Endothelial cell (in vitro differentiated cells): ENCODE measurements around the gene PIK3R1. TPM values are rescaled to one million over a fixed set of nuclear protein-coding genes. Genes with fewer than 3 reads are reported as not detected.

Experiments used
- DNase-seq: peaks from one replicate; pipeline ENCODE4 v3.0.0; 2021; ENCODE audit warnings: low spot score
- H3K27ac Mint-ChIP-seq: one replicate; pipeline ENCODE4 v1.8.0; 2021; ENCODE audit warnings: mixed read lengths, inconsistent platforms; ENCODE audit not compliant: unreplicated experiment
- H3K27me3 Mint-ChIP-seq: one replicate; pipeline ENCODE4 v1.8.0; 2021; ENCODE audit warnings: mild to moderate bottlenecking, moderate library complexity, mixed read lengths, inconsistent platforms; ENCODE audit not compliant: unreplicated experiment
- H3K36me3 Mint-ChIP-seq: one replicate; pipeline ENCODE4 v1.8.0; 2021; ENCODE audit warnings: mild to moderate bottlenecking, low read depth, mixed read lengths, inconsistent platforms; ENCODE audit not compliant: unreplicated experiment
- H3K4me1 Mint-ChIP-seq: one replicate; pipeline ENCODE4 v1.8.0; 2021; ENCODE audit warnings: mild to moderate bottlenecking, mixed read lengths, inconsistent platforms; ENCODE audit not compliant: unreplicated experiment
- H3K4me3 Mint-ChIP-seq: one replicate; pipeline ENCODE4 v1.8.0; 2021; ENCODE audit warnings: mild to moderate bottlenecking, mixed read lengths, inconsistent platforms; ENCODE audit not compliant: unreplicated experiment
- H3K9me3 Mint-ChIP-seq: one replicate; pipeline ENCODE4 v1.8.0; 2021; ENCODE audit warnings: mixed read lengths, inconsistent platforms; ENCODE audit not compliant: unreplicated experiment
- total RNA-seq: library from RNA; stranded (reverse); fragmentation: NEBNext Ultra II Directional; extraction: Animal tissue kit (Norgen Biotek cat#: 25700); gene quantifications from one replicate; pipeline ENCODE4 v1.2.1, GENCODE V29; 2021; ENCODE audit not compliant: unreplicated experiment
- TF ChIP-seq, protein P1 (sequence below): fragments of 200-600 bp; sonication (generic); IDR thresholded peaks from one replicate; pipeline ENCODE4 v1.5.0; 2021; ENCODE audit warnings: antibody characterized with exemption; ENCODE audit not compliant: unreplicated experiment

Gene PIK3R1
- total RNA-seq, 1 donor from 2014 or later = 37.1 TPM

GRCh38 chr5:68221488-68221887 lies 5.9 kb downstream of the PIK3R1 start:
- Mint-ChIP-seq H3K9me3 (no peaks in the 10 kb centered on the region), H3K4me1 (peaks cover 34% of the 10 kb centered on the region), H3K36me3 (peaks cover 19% of the 10 kb centered on the region), H3K27me3 (peaks cover 3% of the 10 kb centered on the region), H3K4me3 (no peak overlapping the region), H3K27ac (no peak overlapping the region)
- TF ChIP-seq, protein P1, sequence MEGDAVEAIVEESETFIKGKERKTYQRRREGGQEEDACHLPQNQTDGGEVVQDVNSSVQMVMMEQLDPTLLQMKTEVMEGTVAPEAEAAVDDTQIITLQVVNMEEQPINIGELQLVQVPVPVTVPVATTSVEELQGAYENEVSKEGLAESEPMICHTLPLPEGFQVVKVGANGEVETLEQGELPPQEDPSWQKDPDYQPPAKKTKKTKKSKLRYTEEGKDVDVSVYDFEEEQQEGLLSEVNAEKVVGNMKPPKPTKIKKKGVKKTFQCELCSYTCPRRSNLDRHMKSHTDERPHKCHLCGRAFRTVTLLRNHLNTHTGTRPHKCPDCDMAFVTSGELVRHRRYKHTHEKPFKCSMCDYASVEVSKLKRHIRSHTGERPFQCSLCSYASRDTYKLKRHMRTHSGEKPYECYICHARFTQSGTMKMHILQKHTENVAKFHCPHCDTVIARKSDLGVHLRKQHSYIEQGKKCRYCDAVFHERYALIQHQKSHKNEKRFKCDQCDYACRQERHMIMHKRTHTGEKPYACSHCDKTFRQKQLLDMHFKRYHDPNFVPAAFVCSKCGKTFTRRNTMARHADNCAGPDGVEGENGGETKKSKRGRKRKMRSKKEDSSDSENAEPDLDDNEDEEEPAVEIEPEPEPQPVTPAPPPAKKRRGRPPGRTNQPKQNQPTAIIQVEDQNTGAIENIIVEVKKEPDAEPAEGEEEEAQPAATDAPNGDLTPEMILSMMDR = no peak
- DNase-seq = no peak

DNA sequence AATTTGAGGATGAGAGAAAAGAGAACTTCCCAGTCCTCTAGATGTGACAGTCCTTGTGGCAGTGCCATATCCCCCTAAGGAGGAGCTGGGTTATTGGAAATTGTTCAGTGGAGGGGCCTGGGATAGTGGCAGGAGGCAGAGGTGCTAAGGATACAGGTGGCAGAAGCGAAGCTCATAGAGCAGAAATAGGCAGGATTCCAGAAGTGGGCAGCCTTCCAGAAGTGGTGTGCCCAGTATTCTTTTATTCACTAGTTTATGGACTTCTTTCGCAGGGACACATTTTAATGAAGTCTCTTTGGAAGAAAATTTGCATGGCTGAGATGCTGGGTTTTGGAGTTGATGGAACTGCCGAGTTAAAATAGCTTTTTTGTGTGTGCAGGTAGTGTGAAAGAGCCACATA lies 6.8 kb downstream of the PIK3R1 start:
- Mint-ChIP-seq H3K4me3 (peak overlapping the region; percentile 10), H3K9me3 (no peaks in the 10 kb centered on the region), H3K27me3 (no peaks in the 10 kb centered on the region), H3K27ac (no peak overlapping the region), H3K36me3 (peaks cover 15% of the 10 kb centered on the region), H3K4me1 (peaks cover 30% of the 10 kb centered on the region)
- TF ChIP-seq, protein P1 = no peak
- DNase-seq = no peak

- TF ChIP-seq, protein P1 = no peak
- Mint-ChIP-seq H3K27ac (no peak overlapping the region), H3K4me1 (peaks cover 28% of the 10 kb centered on the region), H3K36me3 (peaks cover 16% of the 10 kb centered on the region), H3K9me3 (no peaks in the 10 kb centered on the region), H3K4me3 (no peak overlapping the region), H3K27me3 (no peaks in the 10 kb centered on the region)
- no peak for DNase-seq
These were observed 7.3 kb downstream of the PIK3R1 start for GRCh38 chr5:68222824-68223354.

DNA sequence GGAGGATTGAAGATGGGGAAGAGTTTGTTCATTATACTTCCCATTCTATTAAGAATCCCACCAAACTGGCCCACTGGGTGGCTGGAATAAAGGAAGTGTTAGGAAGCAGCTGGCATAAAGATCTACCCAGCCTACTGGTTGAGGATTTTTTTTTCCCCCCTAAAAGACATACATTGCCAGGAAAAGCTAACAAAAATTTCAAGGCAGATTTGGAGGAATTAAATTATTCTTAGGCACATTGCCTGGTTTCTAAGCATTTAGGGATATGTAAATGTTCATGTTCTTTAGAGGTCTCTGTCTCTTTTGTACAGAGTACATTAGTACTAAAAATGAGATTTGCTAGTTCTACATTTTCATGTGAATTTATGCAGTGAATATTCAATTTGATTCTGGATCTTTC lies 8.3 kb downstream of the PIK3R1 start:
- Mint-ChIP-seq H3K27ac (no peak overlapping the region), H3K4me1 (peaks cover 23% of the 10 kb centered on the region), H3K36me3 (peaks cover 19% of the 10 kb centered on the region), H3K4me3 (no peak overlapping the region), H3K27me3 (no peaks in the 10 kb centered on the region), H3K9me3 (no peaks in the 10 kb centered on the region)
- TF ChIP-seq, protein P1 = no peak
- no peak for DNase-seq

DNA sequence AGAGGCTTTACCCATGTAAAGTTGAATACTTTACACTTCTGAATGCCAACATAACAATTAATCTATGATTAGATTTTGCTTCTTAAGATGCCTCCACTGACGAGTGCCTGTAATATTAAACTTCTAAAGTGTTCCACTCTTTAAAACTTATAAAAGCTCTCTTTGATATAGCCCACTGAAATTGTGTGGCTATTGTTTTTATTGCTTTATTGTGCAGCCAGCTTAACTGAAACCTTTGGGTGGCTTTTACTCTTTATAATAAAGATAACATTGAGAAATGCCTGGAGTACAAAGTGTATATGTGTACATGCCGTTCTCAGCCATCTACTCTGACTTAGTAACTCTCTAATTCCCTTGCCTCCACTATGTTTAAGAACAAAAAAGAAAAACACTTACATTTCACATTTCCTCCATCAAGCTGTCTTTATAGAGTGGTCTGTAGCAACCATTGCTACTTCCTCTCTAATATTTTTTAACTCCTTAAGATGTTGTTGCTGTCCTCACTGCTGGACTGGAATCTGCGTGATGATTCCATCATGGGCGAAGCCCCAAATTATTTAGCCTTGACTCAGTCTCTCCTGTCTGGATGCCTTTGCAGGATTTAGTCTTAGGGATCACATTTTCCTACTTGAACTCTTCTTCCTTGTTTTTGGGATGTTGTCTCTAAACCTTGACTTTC lies 9.1 kb downstream of the PIK3R1 start:
- TF ChIP-seq, protein P1 = no peak
- Mint-ChIP-seq H3K27me3 (no peaks in the 10 kb centered on the region), H3K27ac (no peak overlapping the region), H3K4me3 (no peak overlapping the region), H3K36me3 (peaks cover 19% of the 10 kb centered on the region), H3K9me3 (no peaks in the 10 kb centered on the region), H3K4me1 (peaks cover 26% of the 10 kb centered on the region)
- no peak for DNase-seq
